Upper lobe of right lung (tissue), 1 donor: ENCODE data around the gene NEK8. TPM values are rescaled to one million over a fixed set of nuclear protein-coding genes. Genes with fewer than 3 reads are reported as not detected.
A peak's percentile ranks its signal among the peaks of the same experiment; 100 is the strongest.
"Not testable (repeated sequence)": the region's sequence is repeated elsewhere in the genome, so short reads cannot be mapped to it uniquely, and the experiment has no call there.

Experiments used
- ATAC-seq: fragments of 200-7000 bp; cut with Tn5 transposase; one replicate; pipeline ENCODE4 v1.9.1; 2020; ENCODE audit warnings: mild to moderate bottlenecking, moderate library complexity
- DNase-seq: peaks from one replicate; pipeline ENCODE4 v3.0.0-alpha.2; 2020
- H3K27ac ChIP-seq: fragments of 200-600 bp; one replicate; pipeline ENCODE4 v1.8.0; 2022
- H3K27me3 ChIP-seq: fragments of 200-600 bp; one replicate; pipeline ENCODE4 v1.8.0; 2022; ENCODE audit warnings: mild to moderate bottlenecking
- H3K36me3 ChIP-seq: fragments of 200-600 bp; one replicate; pipeline ENCODE4 v1.8.0; 2022
- H3K4me1 ChIP-seq: fragments of 200-600 bp; one replicate; pipeline ENCODE4 v1.8.0; 2022
- H3K4me3 ChIP-seq: fragments of 200-600 bp; one replicate; pipeline ENCODE4 v1.8.0; 2022; ENCODE audit warnings: mild to moderate bottlenecking
- H3K9me3 ChIP-seq: fragments of 200-600 bp; one replicate; pipeline ENCODE4 v1.8.0; 2022
- CTCF ChIP-seq: fragments of 200-600 bp; IDR thresholded peaks from one replicate; pipeline ENCODE4 v1.8.0; 2022; ENCODE audit warnings: antibody characterized with exemption
- intact Hi-C: fragments of 100-400 bp; cut with DNase I; formaldehyde crosslinking; loops from one replicate; pipeline ENCODE4 v1.11.0; 2022
- total RNA-seq: library from RNA; stranded (reverse); fragmentation: NEBNext Ultra II Directional; extraction: Animal tissue kit (Norgen Biotek cat#: 25700); gene quantifications from one replicate; pipeline ENCODE4 v1.2.1, GENCODE V29; 2021
- donor health status: DM: no; HTN: yes; CAD: no; lungs with severe emphysema.

NEK8 gene
- total RNA-seq, 1 donor from 2014 or later, result 8.4 TPM

- no peak overlapping the region for H3K27ac ChIP-seq
- no peak for TF ChIP-seq CTCF
- no peak overlapping the region for H3K4me3 ChIP-seq
- DNase-seq (no peak), ATAC-seq (no peak)
- H3K4me1 ChIP-seq, result peaks cover 6% of the 10 kb centered on the region
- H3K9me3 ChIP-seq, result no peaks in the 10 kb centered on the region
- peaks cover 3% of the 10 kb centered on the region for H3K36me3 ChIP-seq
- intact Hi-C loops, result no loop called here
- H3K27me3 ChIP-seq, result no peaks in the 10 kb centered on the region
These were observed 45.6 kb downstream of the NEK8 start for GRCh38 chr17:28774206-28774605.

GRCh38 chr17:28777178-28777577 lies 48.6 kb downstream of the NEK8 start:
- H3K4me3 ChIP-seq, result no peak overlapping the region
- TF ChIP-seq CTCF, result no peak
- no peak for DNase-seq
- no peaks in the 10 kb centered on the region for H3K9me3 ChIP-seq
- intact Hi-C loops, result no loop called here
- ATAC-seq, result no peak
- H3K27me3 ChIP-seq, result no peaks in the 10 kb centered on the region
- H3K36me3 ChIP-seq, result peaks cover 11% of the 10 kb centered on the region
- peaks cover 6% of the 10 kb centered on the region for H3K4me1 ChIP-seq
- peak overlapping the region; percentile 13 for H3K27ac ChIP-seq

- H3K27ac ChIP-seq, H3K4me3 ChIP-seq, H3K27me3 ChIP-seq, DNase-seq, ATAC-seq, intact Hi-C loops, H3K36me3 ChIP-seq, H3K9me3 ChIP-seq, H3K4me1 ChIP-seq: not testable (repeated sequence)
These were observed 51.0 kb downstream of the NEK8 start for GRCh38 chr17:28779601-28780000.

- no peaks in the 10 kb centered on the region for H3K4me1 ChIP-seq
- no peaks in the 10 kb centered on the region for H3K9me3 ChIP-seq
- TF ChIP-seq CTCF, result no peak
- no peak overlapping the region for H3K4me3 ChIP-seq
- H3K27me3 ChIP-seq, result no peaks in the 10 kb centered on the region
- ATAC-seq, result no peak
- H3K27ac ChIP-seq, result no peak overlapping the region
- intact Hi-C loops, result no loop called here
- peaks cover 8% of the 10 kb centered on the region for H3K36me3 ChIP-seq
- no peak for DNase-seq
These were observed 54.6 kb downstream of the NEK8 start for GRCh38 chr17:28783161-28783560.

- no peak for TF ChIP-seq CTCF
- no peak for DNase-seq
- no peaks in the 10 kb centered on the region for H3K36me3 ChIP-seq
- H3K9me3 ChIP-seq, result no peaks in the 10 kb centered on the region
- no peak for ATAC-seq
- no peaks in the 10 kb centered on the region for H3K27me3 ChIP-seq
- intact Hi-C loops, result no loop called here
- no peak overlapping the region for H3K4me3 ChIP-seq
- H3K27ac ChIP-seq, result no peak overlapping the region
- no peaks in the 10 kb centered on the region for H3K4me1 ChIP-seq
These were observed 59.5 kb downstream of the NEK8 start for GRCh38 chr17:28788100-28788499.

Other genes with a start within 250 kb of the NEK8 start
- gene FOXN1, start 222.4 kb upstream of the NEK8 start, total RNA-seq, result 0.35 TPM
- 22.7 TPM for gene UNC119, start 176.2 kb upstream of the NEK8 start, total RNA-seq
- 43.0 TPM for gene PIGS, start 157.3 kb upstream of the NEK8 start, total RNA-seq
- gene ALDOC, start 151.9 kb upstream of the NEK8 start, total RNA-seq, result 10.5 TPM
- gene SPAG5, start 129.8 kb upstream of the NEK8 start, total RNA-seq, result 3.2 TPM
- gene RSKR, start 114.6 kb upstream of the NEK8 start, total RNA-seq, result 12.3 TPM
- 145 TPM for gene BLTP2, start 83.6 kb upstream of the NEK8 start, total RNA-seq
- gene SDF2, start 66.9 kb upstream of the NEK8 start, total RNA-seq, result 52.8 TPM
- 62.4 TPM for gene SUPT6H, start 66.6 kb upstream of the NEK8 start, total RNA-seq
- 3.3 TPM for gene PROCA1, start 16.9 kb upstream of the NEK8 start, total RNA-seq
- gene RAB34, start 10.9 kb upstream of the NEK8 start, total RNA-seq, result 63.5 TPM
- 1,221 TPM for gene RPL23A, start 8.8 kb upstream of the NEK8 start, total RNA-seq
- 16.2 TPM for gene TLCD1, start 2.6 kb upstream of the NEK8 start, total RNA-seq
- 65.9 TPM for gene TRAF4, start 15.2 kb downstream of the NEK8 start, total RNA-seq
- 22.2 TPM for gene FAM222B, start 114.0 kb downstream of the NEK8 start, total RNA-seq
- 24.4 TPM for gene ERAL1, start 126.2 kb downstream of the NEK8 start, total RNA-seq
- gene FLOT2, start 168.9 kb downstream of the NEK8 start, total RNA-seq, result 157 TPM
- gene DHRS13, start 174.3 kb downstream of the NEK8 start, total RNA-seq, result 12.8 TPM
- gene PHF12, start 222.7 kb downstream of the NEK8 start, total RNA-seq, result 40.0 TPM